GM21737 (cell line): Measurements from ENCODE around the gene PELI2.
"Not testable (repeated sequence)": the region's sequence is repeated elsewhere in the genome, so short reads cannot be mapped to it uniquely, and the experiment has no call there.

Experiments used
- ATAC-seq: cut with Tn5 transposase; IDR thresholded peaks from one replicate; pipeline ENCODE4 v1.9.1; 2021; ENCODE audit warnings: mild to moderate bottlenecking, moderate library complexity; ENCODE audit not compliant: unreplicated experiment

PELI2 gene

GRCh38 chr14:56142314-56142713 is 24.1 kb downstream of the PELI2 start:
- ATAC-seq, result no peak

- no peak for ATAC-seq
Measured at GRCh38 chr14:56143025-56143424, 24.8 kb downstream of the PELI2 start.

- no peak for ATAC-seq
Measured at GRCh38 chr14:56144176-56144575, 26.0 kb downstream of the PELI2 start.

GRCh38 chr14:56145181-56145769 is 27.1 kb downstream of the PELI2 start:
- ATAC-seq, result no peak

GRCh38 chr14:56145965-56146364 is 27.8 kb downstream of the PELI2 start:
- no peak for ATAC-seq

GRCh38 chr14:56147449-56147848 is 29.2 kb downstream of the PELI2 start:
- ATAC-seq, result no peak

- ATAC-seq, result no peak
Measured at GRCh38 chr14:56147986-56148901, 30.0 kb downstream of the PELI2 start.

- no peak for ATAC-seq
Measured at GRCh38 chr14:56149151-56149550, 30.9 kb downstream of the PELI2 start.

- no peak for ATAC-seq
Measured at GRCh38 chr14:56149995-56150394, 31.8 kb downstream of the PELI2 start.

- ATAC-seq, result no peak
Measured at GRCh38 chr14:56150645-56151345, 32.6 kb downstream of the PELI2 start.

GRCh38 chr14:56152221-56152620 is 34.0 kb downstream of the PELI2 start:
- ATAC-seq, result no peak

- no peak for ATAC-seq
Measured at GRCh38 chr14:56153267-56153666, 35.1 kb downstream of the PELI2 start.

- no peak for ATAC-seq
Measured at GRCh38 chr14:56154321-56154720, 36.1 kb downstream of the PELI2 start.

GRCh38 chr14:56156096-56156495 is 37.9 kb downstream of the PELI2 start:
- no peak for ATAC-seq

GRCh38 chr14:56159066-56159465 is 40.9 kb downstream of the PELI2 start:
- no peak for ATAC-seq

GRCh38 chr14:56160088-56160487 is 41.9 kb downstream of the PELI2 start:
- no peak for ATAC-seq

GRCh38 chr14:56161658-56162057 is 43.4 kb downstream of the PELI2 start:
- ATAC-seq, result no peak

GRCh38 chr14:56162476-56162875 is 44.3 kb downstream of the PELI2 start:
- no peak for ATAC-seq

GRCh38 chr14:56166579-56166978 is 48.4 kb downstream of the PELI2 start:
- not testable (repeated sequence) for ATAC-seq

- ATAC-seq, result no peak
Measured at GRCh38 chr14:56168007-56168616, 49.9 kb downstream of the PELI2 start.

GRCh38 chr14:56170028-56170427 is 51.8 kb downstream of the PELI2 start:
- no peak for ATAC-seq
